ENCODE data around the gene SLC16A5.
"Not testable (repeated sequence)": the region's sequence is repeated elsewhere in the genome, so short reads cannot be mapped to it uniquely, and the experiment has no call there.

The SLC16A5 gene

GRCh38 chr17:75110234-75110937, 22.6 kb downstream of the SLC16A5 start:
- DNase-seq (ENCODE audit: low read depth): no peak

DNA sequence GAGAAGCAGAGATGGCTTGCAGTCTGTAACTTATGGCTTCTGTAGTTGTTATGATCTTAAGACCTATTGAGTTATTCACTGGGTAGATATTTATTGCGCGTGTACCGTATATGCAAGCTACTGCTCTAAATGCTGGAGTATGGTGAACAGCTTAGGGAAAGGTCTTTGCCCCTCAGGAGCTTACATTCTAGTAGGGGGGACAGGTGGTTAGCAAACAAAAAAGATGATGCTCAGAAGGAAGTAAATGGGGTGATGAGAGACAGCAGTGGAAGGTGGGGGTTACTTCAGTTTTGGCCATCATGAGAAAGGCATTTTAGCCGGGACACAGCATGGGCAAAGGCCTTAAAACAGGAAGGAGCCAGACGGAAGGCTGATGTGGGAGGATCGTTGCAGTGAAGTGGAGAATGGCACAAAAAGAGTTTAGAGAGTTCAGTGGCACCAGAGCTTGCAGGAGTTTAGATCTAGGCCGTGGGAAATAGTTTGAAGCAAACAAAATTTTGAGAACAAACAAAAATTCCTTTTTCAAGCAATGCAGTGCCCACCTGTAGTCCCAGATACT, 24.1 kb downstream of the SLC16A5 start:
- no peak for DNase-seq (ENCODE audit: low read depth)

DNA sequence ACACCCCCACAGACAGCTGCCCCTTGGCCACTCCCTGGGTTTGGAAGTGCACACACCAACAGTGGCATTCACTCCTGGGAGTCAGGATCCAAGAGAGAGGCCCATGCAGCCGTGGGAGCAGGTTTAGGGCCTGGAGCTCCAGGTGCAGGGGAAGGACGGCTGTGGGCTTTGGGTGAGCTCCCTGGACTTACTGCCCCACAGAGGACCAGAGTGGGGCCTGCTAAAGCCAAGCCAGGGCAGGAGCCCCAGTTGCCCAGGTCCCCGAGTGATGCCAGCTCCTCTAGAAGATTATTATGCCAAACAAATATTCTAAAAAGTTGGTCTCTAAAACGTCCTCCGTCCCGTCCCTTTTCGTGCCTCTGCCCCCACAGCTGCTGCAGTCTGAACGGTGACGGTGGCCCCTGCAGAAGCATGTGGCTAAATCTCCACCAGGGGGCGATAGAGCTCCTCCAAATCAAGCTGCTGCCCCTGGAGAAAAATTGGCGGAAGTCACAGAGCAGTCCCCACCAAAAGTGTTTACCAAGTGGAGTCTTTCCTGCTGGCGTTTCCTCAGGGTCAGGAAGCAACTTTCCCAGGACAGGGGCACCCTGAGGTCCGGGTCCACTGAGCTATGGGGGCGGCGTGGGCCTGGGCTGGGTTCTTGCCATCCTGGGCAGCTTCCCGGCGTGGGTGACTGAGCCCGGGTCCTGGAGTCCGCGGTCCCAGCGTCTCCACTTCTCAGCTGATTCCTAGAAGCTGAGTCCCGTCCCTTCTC, 26.2 kb downstream of the SLC16A5 start:
- DNase-seq (ENCODE audit: low read depth): peak; percentile 75

DNA sequence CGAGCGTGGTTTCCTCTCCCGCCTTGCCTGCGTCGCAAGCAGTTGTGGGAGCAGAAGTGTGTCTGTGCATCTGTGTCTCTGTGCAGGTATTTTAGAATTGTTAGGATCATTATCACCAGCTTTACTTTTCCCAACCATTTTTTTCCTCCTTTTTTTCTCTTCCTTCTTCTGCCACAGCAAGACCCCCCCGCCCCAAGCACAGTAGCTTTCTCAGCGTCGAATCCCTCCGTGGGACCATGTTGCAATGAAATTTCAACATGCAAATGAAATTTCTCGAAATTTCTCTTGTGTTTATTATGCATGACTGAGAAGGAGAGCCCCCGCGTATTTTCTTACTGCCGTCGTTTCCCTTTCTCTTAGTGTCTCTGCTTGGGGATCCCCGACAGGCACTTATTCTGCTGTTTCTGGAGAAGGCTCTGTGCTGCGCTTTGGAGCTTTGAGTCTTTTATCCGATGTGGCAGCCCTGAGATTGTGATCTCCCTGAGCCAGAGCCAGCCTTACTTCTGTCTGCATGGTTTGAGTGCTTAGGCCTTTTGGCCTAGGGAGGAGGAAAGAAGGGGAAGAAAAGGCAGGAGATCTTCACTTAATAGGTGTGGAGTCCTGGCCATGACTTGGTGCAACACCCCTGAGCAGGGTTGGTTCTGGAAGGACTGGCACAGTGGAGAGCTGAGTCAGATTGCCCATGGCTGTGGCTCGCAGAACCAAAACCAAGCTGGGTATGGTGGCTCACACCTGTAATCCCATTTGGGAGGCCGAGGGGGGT, 27.0 kb downstream of the SLC16A5 start:
- no peak for DNase-seq (ENCODE audit: low read depth)

DNA sequence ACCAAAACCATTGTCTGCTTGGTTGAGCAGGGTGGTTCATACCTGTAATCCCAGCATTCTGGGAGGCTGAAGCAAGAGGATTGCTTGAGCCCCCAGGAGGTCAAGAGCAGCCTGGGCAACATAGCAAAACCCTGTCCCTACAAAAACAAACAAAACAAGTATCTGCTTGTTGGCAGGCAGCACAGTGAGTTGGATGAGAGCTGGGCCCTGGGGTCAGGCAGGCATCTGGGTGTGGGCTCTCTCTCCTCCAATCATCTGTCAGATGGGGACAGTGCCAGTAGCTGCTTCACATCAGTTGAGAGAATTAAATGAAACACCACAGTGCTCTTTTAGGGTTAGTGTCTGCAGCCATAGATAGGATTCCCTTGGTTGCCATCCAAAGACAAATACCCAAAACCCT, 27.8 kb downstream of the SLC16A5 start:
- no peak for DNase-seq (ENCODE audit: low read depth)

GRCh38 chr17:75116737-75117136, 29.0 kb downstream of the SLC16A5 start:
- DNase-seq (ENCODE audit: low read depth): no peak

- no peak for DNase-seq (ENCODE audit: low read depth)
These were observed 30.6 kb downstream of the SLC16A5 start for GRCh38 chr17:75118307-75118706.

DNA sequence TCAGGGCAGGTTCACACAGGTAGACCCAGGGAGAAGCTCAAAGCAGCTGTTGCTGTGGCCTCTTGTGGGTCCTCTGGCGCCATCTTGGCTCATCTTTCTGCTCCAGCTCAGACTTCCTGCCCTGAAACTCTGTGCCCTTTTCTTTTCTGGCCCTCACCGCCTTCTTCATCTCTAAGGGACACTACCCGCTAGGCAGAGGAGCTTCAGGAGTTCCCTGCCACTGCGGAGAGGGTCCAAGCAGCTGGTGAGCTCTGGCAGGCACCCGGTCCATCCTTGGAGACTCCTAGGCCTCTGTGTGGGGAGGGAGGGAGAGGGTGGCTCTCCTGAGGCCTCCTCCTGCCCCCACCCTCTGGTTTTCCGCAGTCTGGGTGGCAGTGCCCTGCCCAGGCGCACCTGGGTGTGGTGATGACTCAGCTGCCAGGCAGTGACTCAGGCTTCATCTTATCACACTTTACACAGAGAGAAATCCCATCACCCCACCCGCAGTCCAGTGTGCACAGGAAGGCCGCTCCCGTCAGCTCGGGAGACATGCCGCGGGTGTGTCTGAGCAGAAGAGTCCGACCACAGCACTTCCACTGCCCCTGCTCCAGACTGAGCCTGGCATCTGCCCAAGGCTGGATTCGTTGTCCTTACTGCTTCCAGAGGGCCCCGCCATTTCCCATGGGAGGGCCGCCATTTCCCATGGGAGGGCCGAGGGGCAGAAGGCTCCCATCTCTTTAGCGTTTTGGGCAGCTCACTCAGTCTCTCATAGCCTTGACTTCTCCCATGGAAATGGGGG, 36.5 kb downstream of the SLC16A5 start:
- no peak for DNase-seq (ENCODE audit: low read depth)

- DNase-seq (ENCODE audit: low read depth): no peak
These were observed 37.0 kb downstream of the SLC16A5 start for GRCh38 chr17:75124819-75125162.

DNA sequence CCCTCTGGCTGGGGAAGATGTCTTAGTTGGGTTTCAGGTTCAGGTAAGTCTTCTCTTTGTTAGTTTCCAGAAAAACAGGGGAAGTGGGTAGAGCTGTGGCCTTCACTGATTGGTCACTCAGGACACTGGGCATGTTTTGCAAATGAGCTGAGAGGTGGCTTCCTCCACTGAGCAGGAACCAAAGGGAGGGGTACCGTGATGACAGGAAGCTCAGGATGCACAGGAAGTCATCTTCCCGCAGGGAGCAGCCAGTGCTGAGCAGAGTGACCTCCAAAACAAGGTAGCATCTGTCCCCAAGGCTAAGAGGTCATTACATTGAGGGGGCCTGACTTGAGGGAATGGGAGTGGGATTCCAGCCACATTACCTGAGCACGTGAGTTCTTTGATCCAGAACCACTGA, 38.2 kb downstream of the SLC16A5 start:
- DNase-seq (ENCODE audit: low read depth): no peak

DNA sequence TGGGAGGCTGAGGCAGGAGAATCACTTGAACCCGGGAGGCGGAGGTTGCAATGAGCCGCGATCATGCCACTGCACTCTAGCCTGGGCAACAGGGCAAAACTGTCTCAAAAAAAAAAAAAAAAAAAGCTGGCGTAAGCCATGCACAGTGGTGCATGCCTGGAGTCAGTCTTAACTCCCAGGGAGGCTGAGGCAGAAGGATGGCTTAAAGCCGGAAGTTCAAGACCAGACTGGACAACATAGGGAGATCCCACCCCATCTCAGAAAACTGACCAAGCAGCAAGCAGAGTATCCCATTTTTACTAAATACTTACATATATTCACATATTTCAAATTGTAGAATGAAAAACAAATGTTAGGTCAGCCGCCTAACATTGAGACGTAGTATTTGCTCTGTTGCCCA, 39.2 kb downstream of the SLC16A5 start:
- DNase-seq (ENCODE audit: low read depth): no peak

GRCh38 chr17:75127936-75128335, 40.2 kb downstream of the SLC16A5 start:
- not testable (repeated sequence) for DNase-seq (ENCODE audit: low read depth)

GRCh38 chr17:75128694-75129505, 41.1 kb downstream of the SLC16A5 start:
- DNase-seq (ENCODE audit: low read depth): no peak

DNA sequence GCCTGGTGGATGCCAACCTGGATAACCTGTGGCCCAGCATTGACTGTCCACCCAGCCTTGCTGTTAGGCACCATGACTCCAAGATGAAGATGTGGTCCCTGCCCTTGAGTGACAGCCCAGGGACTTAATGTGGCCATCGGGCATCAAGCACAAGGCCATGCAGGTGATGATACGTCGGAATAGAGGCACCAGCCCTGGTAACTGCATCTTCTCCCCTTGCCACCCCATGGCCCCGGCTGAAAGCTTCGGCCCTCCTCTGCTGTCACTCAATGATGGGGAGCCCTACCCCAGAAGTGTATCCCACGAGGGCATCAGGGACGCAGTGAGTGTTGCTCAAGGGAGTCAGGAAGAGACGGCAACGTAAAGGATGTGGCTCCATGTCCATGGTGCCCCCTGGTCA, 41.8 kb downstream of the SLC16A5 start:
- DNase-seq (ENCODE audit: low read depth): no peak

DNA sequence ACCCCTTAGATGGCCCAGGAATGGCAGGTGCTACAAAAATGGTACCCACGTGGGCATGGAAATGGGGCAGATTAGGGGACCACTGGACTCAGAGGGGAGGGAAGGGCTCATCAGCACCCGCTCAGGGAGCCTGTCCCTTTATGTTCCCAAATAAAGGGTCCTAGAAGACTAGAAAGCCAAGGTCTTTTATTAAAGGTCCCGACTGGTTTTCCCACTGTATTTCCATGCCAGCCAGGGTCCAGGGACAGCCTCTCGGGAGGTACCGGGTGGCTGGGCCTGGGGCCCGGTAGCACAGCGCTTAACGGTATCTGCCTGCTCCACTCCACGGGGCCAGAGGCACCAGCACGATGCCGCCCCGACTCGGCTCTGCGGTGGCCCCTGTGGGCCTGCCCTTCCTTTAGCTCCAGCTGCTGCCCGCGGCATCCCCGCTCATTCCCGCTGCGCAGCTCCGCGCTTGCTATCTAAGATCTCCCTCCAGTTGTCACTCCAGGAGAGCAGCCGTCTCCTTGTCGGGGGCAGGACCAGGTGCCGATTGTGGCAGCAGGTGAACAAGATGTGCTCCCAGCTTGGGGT, 42.4 kb downstream of the SLC16A5 start:
- no peak for DNase-seq (ENCODE audit: low read depth)

GRCh38 chr17:75130632-75131277, 43.0 kb downstream of the SLC16A5 start:
- DNase-seq (ENCODE audit: low read depth): no peak

GRCh38 chr17:75131278-75132017, 43.7 kb downstream of the SLC16A5 start, which contains the start of gene NT5C:
Gene NT5C (minus strand): TSS chr17:75131742. CDS start chr17:75131707, 35 bp downstream.
- DNase-seq (ENCODE audit: low read depth): peak; percentile 55

DNA sequence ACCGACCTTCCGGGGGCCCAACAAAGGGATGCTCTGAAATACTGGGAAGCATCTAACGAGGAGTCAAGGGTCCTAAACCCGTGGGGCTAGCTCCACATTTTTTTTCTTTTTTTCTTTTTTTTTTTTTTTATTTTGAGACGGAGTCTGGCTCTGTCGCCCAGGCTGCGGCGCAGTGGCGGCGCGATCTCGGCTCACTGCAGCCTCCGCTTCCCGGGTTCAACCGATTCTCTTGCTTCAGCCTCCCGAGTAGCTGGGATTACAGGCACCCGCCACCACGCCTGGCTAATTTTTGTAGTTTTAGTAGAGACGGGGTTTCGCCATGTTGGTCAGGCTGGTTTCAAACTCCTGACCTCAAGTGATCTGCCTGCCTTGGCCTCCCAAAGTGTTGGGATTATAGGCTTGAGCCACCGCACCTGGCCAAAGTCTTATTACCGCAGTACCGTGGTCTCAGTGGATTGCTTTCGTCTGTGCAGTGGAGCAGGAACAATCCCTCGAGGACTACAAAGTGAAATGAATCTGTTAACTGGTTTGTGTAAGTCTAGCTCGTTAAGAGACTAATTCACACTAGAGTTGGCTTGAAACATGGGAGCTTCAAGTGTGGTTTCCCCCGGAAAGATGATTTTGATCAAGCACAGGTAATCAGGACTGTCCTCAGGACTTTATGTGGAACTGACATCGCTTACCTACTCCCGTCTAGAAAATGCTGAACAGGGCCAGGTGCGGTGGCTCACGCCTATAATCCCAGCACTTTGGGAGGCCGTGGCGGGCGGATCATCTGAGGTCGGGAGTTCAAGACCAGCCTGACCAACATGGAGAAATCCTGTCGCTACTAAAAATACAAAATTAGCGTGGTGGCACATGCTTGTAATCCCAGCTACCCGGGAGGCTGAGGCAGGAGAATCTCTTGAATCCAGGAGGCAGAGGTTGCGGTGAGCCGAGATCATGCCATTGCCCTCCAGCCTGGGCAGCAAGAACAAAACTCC, 44.6 kb downstream of the SLC16A5 start:
- not testable (repeated sequence) for DNase-seq (ENCODE audit: low read depth)
